ENCODE results near the gene REXO1.
"Not testable (repeated sequence)": the region's sequence is repeated elsewhere in the genome, so short reads cannot be mapped to it uniquely, and the experiment has no call there.

The REXO1 gene

GRCh38 chr19:1875265-1875645 is 27.0 kb upstream of the REXO1 start:
- DNase-seq: not testable (repeated sequence)

GRCh38 chr19:1874554-1875185 is 26.4 kb upstream of the REXO1 start:
- DNase-seq: no peak

- DNase-seq: no peak
These were observed 25.5 kb upstream of the REXO1 start for GRCh38 chr19:1873524-1874473.

- no peak for DNase-seq
These were observed 24.7 kb upstream of the REXO1 start for GRCh38 chr19:1872807-1873523.

DNA sequence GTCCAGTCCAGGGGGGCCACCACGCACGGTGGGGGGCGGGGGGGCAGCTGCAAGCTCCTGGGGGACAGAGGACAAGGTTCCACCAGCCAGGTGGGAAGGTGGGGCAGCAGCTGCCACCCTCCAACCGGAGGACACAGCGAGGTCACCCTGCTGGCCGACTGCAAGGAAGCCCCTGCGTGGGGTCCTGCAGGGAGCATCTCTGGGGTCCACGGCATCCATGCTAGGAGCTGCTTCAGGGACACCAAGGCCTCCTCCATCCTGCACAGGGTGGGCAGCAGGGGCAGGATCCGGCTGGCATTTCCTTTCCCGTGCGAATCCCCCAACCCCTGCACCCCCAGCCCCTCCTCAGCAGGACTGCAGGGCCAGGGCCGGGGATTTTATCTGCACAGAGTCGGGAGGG is 23.3 kb upstream of the REXO1 start:
- no peak for DNase-seq

- DNase-seq: no peak
These were observed 22.9 kb upstream of the REXO1 start for GRCh38 chr19:1871140-1871597.

DNA sequence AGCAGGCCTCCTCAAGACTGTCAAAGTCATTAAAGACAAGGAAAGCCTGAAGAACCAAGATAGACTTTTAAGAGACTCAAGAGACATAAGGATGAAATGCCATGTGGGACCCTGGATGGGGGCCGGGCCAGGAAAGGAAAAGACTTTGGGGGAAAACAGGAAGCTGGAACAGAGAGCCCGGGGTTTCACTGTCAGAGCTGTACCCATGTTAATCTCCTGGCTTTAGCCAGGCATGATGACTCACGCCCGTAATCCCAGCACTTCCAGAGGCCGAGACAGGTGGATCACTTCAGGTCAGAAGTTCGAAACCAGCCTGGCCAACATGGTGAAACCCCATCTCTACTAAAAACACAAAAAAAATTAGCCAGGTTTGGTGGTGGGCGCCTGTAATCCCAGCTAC is 20.7 kb upstream of the REXO1 start:
- no peak for DNase-seq

DNA sequence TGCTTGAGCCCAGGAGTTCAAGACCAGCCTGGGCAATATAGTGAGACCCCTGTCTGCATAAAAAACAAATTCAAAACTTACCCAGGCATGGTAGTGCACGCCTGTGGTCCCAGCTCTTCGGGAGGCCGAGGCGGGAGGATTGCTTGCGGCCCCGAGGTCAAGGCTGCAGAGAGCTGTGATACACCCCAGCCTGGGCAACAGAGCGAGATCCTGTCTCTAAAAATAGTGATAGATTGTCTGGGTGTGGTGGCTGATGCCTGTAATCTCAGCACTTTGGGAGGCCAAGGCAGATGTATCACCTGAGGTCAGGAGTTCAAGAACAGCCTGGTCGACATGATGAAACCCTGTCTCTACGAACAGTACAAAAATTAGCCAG is 19.1 kb upstream of the REXO1 start:
- DNase-seq: no peak

DNA sequence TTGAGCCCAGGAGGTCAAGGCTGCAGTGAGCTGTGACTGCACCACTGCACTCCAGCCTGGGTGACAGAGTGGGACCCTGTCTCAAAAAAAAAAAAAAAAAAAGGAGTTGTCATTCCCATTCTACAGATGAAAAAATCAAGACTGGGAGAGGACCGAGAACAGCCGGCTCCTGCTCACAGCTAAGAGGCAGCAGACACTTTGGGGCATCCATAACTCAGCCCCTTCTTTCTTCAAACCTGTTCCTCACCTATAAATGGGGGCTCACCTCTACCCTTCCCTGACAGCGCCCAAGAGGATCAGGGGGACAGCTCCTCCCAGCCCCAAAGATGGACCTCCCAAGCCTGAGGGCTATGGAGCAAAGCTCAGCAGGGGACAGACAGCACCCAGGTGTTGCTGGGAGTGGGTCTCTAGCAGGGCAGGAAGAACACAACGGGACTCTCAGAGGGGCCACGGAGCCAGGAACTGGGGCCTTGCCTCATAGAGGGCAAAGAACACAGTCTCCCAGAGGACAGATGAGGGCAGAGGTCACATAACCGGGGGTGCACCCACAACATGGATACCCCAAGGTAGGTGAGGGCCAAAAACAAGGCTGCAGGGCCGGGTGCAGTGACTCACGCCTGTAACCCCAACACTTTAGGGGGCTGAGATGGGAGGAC is 18.5 kb upstream of the REXO1 start:
- DNase-seq: no peak

DNA sequence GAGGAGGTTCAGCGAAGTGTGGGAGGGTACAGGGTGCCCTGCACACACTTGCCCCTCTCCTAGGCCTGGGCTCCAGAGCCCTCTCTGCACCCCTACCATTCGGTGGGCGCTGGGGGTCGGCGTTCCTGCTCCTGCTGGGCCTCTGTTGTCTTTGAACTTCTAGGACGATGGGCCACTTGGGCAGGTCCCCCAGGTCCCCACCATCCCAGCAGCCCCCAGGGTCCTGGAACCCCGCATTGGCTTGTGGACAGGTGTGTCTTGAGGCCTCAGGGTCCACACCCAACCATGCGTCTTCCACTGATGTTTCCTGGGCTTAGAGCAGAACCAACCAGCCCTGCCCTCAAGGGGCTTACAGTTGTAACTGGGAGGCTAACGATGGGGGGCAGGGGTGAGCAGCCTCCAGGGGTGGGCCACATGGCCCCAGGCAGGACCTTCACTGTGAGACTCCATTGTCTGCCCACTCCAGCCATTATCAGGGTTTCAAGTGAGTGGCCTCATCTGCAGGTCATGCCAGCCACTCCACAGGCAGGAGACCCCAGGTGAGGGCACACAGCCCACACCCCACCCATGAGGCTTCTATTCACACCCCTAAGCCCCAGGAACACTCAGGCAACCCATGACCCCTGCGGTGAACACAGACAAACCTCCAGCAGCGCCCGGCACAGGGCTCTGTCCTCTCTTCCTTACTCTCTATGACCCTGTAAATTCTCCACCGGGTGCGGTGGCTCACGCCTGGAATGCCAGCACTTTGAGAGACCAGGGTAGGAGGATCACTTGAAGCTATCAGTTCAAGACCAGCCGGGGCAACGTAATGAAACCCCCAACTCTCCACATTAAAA is 17.1 kb upstream of the REXO1 start:
- no peak for DNase-seq

GRCh38 chr19:1864480-1865171 is 16.3 kb upstream of the REXO1 start:
- DNase-seq: peak; percentile 74

DNA sequence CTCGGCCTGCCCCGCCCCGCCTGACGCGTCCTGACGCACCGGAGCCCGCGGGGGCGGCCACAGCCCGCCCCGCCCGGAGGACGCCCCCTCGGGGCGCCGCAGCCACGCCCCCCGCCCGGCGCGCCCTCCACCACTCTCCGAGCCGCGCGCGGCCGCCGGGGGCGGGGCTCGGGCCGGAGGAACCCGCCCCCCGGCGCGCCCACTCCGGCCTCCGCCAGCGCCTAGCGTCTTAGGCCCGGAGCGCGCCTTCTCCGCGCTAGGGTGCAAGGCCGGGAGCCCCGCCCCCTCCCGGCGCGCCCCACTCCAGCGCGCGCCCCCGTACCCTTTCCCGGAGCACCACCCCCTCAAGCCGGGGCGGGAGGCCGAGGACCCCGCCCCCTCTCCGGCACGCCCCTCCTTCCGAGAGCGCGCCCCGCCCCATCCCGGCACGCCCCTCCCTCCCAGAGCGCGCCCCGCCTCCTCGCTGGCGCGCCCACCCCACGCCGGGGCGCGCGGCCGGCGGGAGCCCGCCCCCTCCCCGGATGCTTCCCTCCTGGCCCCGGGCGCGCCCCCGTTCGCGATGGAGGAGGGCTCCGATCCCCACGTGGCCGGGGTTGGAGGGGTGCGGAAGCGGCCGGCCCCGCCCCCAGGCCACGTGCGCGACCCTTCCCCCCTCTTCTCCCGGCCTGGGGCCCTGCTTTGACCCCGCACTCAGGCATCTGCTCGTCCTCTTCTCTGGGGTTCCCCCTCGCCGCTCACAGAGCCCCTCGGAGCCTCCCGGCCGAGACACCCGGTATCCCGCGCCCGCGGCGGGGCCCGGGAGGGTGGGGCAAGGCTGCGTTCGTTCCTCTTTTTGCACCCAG is 15.6 kb upstream of the REXO1 start:
- peak; percentile 96 for DNase-seq

- no peak for DNase-seq
These were observed 15.0 kb upstream of the REXO1 start, which contains the start of gene KLF16 for GRCh38 chr19:1863328-1863637. KLF16 (minus strand) TSS chr19:1863579; CDS start chr19:1863497, 82 bp downstream.

- peak; percentile 66 for DNase-seq
These were observed 14.4 kb upstream of the REXO1 start for GRCh38 chr19:1862424-1863327.

GRCh38 chr19:1862068-1862423 is 13.8 kb upstream of the REXO1 start:
- no peak for DNase-seq

DNA sequence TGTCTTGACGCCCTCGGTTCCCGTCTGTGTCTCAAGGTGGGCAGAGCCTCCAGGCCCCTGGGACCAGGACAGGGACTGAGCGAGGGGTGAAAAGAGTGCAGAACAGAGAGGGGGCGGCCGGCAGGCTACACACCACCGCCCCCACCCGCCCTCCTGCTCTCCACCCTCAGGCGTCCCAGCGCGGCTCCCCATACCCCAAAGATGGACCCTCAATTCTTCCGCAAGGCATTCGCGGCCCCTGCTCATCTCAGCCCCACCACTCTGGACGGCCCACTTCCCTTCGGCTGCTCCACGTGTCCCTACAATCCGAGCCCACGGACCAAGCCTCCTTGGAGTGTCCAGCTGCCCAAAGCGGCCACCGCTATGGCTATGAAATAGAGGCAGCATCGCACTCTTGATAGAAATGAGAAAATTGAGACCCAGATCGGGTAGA is 13.3 kb upstream of the REXO1 start:
- DNase-seq: no peak

GRCh38 chr19:1860821-1861598 is 12.7 kb upstream of the REXO1 start:
- no peak for DNase-seq

GRCh38 chr19:1860042-1860775 is 11.9 kb upstream of the REXO1 start:
- DNase-seq: peak; percentile 73
